SK-N-MC (cell line): ENCODE measurements around the gene PHKA2.

Experiments used
- EZH2 ChIP-seq: fragments of 200-600 bp; sonication (generic); IDR thresholded peaks from one replicate; pipeline ENCODE4 v1.6.1; 2017; ENCODE audit warnings: antibody characterized with exemption
- FOXP2 ChIP-seq: optimal IDR thresholded peaks from 2 replicates; pipeline ENCODE3; 2011; ENCODE audit warnings: mild to moderate bottlenecking, moderate library complexity; ENCODE audit not compliant: insufficient read depth; ENCODE audit errors: extremely low read length, control extremely low read depth
- POLR2AphosphoS5 ChIP-seq: IDR thresholded peaks from 2 replicates; pipeline ENCODE4 v1.6.1; 2012; ENCODE audit warnings: mild to moderate bottlenecking, low read depth, low read length, borderline replicate concordance

DNA sequence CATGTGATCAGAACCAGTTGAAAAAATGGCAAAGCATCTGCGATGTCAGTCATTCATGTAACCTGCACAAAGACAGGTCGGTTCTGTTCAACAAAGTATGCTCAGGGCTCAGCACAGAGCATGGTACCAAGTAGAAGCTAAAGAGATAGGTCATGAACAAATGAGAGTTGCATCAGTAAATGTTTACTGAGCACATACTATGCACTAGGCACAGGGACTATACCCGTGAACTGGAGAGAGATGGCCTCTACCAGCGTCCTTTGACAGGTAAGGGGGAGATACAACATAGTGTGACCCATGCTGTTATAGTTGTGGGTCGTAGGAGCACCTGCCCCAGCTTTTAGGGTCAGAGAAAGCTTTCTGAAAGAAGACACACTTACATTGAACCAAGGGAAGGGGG is 46.7 kb downstream of the PHKA2 start:
- TF ChIP-seq EZH2 (no peak), FOXP2 (no peak), POLR2AphosphoS5 (no peak)
